ENCODE results near the gene OSBPL9.

The OSBPL9 gene

DNA sequence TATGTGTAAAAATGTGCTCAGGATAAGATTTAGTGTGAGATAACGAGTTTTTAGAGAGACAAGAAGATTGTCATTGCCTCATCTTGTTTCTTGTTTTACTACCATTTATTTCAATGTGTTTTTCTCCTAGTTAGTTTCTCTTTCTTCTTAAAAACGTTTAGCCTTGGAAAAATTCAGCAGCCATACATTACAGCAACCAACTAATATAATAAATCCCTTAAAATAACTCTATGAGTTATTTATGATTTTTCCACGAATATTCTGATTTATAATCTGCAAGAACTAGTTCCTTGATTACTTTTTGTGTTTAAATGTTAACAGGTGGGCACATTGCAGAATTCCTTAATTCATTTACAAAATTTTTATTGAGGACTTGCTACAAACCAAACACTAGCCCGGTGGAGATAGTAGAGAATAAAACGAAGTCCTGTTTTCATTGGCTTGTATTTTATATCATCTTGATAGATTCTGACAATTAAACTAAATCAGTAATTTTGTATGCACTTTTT is 118.9 kb downstream of the OSBPL9 start:
- no peak for DNase-seq (ENCODE audit: low spot score)

DNA sequence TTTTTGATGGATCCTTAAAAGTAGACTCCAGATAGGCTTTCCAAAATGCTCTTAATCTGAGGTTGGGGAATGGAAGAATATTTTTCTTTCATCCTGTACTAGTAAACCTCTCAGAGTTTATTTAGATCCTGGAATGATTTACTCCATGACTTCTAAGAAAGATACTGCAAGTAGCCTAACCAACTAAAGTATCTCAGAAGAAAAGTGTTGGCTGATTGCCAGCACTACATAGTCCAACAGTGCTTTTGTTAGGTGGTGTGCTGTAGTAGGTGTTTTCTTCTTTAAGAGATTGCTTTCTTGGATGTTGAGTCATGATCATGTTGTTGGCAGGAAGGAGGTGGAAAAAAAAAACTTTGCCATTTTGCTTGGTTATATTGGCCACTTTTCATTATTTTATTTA is 119.8 kb downstream of the OSBPL9 start:
- DNase-seq (ENCODE audit: low spot score) = peak; percentile 7

DNA sequence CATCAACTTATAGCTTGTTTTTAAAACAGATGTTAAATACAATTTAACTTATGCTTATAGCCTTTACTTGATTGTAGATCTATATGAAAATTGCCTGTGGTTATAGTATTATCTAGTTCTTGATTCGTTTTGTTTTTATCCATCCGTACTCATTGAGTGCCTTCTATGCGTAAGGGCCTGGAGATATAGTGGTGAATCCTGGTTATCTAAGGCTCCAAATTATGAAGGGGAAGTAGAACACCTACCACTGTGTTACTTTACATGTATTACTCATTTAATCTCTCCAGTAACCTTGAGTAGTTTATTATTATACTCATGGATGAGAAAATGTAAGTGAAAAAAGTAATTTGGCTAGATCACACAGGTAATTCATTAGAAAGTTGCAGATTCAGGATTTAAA is 121.8 kb downstream of the OSBPL9 start:
- DNase-seq (ENCODE audit: low spot score) = no peak

DNA sequence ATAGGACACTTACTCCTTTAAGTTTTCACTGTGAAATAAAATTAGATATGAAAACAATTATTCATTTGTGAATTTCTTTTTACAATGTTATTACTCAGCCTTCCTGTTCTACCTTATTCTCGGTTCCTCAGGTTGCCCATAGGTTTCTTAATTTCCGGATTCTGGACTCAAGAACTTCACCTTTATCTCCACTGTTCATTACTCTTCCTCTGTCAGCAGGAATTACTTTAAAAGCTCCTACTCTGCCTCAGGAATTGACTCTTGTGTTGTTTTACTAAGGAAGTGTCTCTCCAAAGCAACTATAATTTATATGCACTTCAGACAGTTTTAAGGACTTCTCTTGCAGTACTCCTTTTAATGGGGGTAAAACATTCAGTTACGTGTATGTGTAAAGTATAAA is 123.8 kb downstream of the OSBPL9 start:
- DNase-seq (ENCODE audit: low spot score) = no peak

DNA sequence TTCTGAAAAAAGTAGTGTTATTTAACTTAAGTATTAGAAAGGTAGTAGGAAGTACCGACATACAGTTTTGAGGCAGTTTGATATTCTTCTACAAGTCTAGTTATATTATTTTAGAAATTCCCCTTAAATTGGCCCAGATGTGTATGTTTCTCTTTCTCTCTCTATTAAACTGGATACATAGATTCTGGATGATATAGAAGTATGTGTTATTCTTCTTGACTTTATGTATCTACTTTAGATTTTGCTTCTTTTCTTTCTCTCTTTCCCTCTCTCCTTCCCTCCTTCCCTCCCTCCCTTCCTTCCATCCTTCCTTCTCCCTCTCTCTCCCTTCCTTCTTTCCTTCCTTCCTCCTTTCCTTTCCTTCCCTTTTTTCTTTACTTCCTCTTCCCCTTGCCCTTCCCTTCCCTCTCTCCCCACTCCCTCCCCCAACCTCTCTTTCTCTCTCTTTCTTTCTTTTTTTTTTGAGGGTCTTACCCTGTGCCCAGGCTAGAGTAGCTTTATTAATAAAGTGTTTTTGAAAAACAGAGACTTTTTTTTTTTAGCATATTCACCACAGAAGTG is 124.3 kb downstream of the OSBPL9 start:
- no peak for DNase-seq (ENCODE audit: low spot score)

DNA sequence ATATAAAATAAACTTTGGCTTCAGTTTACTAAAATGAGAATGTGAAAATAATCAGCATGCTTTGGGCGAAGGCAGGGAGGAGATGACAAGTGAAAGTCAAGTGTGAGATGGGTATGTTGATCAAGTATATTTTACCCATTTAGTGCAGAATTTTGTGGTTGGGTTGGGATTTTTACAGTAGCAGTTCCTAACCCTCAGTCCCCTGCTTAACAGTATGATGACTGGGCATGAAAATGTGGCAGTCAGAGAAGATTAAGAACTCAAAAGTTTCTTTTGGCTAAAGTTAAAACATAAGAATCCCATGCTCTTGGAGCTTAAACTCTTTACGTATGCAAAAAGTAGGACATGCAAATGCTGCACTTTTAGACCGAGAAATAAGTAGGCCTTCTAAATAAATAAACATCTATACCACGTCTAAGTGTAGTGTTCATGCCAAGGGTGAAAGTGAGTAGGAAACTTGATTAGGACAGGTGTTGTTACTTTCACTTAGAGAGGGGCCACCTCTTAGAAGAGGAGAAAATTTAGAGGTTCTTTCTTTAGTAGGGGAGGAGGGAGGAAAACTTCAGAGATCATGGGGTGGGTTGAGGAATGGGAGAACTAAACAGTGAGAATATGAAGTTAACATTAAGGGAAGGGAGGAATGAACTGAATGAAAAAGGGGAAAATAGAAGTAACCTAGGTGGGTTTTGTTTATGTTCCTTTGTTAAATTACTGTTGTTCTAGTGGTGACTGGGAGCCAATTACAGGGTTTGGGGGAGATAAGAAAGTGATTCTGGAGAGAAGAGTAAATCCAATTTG is 127.8 kb downstream of the OSBPL9 start:
- no peak for DNase-seq (ENCODE audit: low spot score)

DNA sequence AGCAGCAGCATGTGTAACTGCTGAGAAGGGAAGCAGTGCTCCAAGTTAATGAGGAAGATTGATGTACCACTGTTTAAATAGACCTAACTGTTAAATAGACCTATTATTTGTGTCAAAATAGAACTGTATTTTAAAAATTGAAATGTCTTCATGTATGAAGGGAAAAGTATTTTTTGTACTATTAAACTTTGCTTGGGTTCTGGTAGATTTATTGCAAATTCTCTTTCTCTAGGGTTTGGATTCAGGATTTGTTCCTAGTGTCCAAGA is 128.3 kb downstream of the OSBPL9 start:
- no peak for DNase-seq (ENCODE audit: low spot score)

DNA sequence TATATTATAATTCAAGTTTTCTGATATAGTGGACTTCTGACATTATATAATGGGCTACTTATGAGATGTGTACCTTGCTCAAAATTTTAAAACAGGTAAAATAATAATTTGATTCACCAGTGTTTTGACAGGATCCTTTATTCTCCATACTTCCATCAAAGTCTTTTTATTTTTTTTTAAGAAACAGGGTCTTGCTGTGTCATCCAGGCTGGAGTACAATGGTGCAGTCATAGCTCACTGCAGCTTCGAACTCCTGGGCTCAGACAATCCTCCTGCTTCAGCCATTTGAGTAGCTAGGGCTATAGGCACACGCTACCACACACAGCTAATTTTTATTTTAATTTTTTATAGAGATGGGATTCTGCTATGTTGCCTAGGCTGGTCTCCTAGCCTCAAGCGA is 132.3 kb downstream of the OSBPL9 start:
- DNase-seq (ENCODE audit: low spot score) = no peak

DNA sequence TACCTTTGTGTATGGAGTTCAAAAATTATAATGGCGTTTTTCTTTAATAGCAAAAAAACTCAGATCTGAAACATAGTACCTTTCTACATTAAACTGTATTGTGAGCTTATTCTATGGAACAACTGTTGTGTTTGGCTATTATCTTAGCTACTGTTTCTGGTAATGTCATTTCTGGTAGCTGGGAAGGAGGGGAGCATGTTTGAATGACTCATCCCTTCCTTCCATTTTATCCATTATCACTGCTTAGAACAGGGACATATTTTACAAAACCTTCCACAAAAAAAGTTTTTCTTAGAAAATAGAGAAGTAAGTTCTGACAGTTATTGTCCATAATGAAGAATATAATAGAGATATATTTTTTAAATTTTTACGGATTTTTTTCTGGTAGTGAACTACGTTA is 133.3 kb downstream of the OSBPL9 start:
- peak; percentile 27 for DNase-seq (ENCODE audit: low spot score)

DNA sequence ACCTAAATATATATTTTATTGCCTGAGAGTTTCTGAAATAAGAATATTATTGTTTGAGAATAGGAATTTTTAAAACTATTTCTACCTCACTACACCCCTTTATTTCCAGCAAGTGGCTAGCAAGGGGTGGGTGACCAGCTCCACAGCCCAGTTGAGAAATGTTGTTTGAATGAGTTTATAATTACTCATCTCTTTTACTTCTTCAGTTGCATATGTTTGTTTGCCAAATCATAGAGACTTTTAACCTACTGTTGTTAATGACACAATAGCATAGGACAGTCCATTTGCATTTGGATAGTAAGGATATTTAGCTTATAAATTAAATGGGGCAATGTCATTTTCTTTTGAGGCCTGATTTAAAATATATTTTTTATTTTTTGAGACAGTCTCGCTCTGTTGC is 133.8 kb downstream of the OSBPL9 start:
- DNase-seq (ENCODE audit: low spot score) = peak; percentile 31

DNA sequence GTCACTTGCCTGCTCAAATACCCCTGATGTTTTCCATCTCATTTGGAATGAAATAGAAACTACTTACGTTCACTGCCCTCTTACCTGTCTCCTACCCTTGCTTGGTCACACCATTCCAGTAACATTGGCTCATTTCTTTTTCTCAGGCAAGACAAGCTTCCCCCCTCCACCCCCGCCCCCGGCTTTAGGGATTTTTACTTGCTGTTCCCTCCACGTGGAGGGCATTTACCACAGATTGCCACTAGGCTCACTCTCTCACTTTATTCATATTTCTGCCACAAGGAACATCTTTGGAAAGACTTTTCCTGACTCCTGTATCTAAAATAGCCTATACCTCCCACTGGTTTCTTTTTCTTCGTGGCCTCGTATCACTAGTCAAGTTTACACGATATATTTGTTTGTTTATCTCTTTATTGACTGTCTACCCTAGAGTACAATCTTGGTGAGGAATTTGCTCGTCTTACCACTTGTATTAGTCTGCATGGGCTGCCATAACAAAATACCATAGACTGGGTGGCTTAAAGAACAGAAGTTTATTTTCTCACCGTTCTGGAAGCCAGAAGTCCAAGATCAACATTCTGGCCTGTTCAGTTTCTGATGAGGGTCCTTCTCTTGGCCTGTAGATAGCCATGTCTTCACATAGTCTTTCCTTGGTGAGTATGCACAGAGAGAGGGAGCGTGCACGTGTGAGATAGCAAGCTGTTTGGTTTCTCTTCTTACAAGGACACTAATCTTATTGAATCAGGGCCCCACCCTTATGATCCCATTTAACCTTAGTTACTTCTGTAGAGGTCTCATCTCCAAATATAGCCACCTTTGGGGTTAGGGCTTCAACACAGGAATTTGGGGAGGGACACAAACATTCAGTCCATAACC is 135.4 kb downstream of the OSBPL9 start:
- no peak for DNase-seq (ENCODE audit: low spot score)

DNA sequence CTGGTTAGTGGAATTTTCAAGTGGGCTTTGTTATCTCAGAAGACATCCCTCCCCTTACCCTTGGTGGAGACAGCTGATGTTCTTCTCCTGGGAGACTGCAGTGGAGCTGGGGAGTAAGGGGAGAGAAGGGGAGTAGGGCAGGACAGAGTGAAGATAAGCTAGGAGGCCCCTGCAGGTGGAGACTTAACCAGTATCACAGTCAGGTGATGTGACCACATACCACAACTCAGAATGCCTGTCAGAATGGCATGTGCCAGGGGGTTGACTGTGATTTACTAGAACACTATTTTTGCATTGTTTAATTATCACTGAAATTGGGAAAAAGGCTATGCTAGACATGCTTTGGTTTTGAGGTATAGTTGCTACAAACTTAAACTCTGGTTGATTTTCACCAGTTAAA is 137.1 kb downstream of the OSBPL9 start:
- no peak for DNase-seq (ENCODE audit: low spot score)

DNA sequence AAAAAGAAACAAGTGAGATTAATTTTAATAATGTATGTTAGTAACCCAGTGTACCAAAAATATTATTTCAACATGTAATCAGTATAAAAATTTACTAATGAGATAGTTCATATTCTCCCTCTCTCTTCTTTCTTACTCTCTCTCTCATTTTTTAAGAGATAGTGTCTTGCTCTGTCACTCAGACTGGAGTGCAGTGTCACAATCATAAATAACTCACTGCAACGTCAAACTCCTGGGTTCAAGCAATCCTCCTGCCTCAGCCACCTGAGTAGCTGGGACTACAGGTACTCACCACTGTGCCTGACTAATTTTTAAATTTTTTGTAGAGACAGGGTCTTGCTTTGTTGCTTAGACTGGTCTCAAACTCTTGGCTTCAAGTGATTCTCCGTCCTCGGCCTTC is 137.8 kb downstream of the OSBPL9 start:
- no peak for DNase-seq (ENCODE audit: low spot score)

DNA sequence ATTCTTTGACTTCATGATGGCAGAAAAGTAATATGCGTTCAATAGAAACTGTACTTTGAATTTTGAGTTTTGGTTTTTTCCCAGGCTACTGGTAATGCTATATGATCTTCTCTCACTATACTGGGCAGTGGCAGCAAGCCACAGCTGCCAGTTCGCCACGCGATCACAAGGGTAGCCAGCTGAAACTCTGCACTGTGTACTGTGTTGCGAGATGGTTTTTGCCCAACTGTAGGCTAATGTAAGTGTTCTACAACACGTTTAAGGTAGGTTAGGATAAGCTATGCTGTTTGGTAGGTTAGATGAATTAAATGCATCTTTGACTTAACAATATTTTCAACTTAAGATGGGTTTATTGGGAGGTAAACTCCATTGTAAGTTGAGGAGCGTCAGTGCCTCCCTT is 138.5 kb downstream of the OSBPL9 start:
- no peak for DNase-seq (ENCODE audit: low spot score)

DNA sequence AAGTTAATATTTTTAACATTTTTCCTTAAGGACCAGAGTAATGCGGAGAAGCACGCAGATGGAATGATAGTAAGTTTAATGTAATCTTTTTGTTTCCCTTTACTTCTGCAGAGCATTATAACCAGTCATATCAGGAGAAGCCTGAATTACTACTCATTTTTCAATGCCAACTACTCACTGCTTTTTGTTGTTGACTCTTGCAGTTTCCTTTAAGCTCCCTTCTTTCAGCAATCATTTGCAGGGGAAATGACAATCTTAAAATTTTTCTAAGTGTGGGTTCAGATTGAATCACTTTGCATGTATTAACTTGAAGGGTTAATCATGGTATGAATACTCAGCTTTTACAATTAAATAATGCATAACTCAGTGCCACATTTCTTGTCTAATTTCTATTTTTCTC is 139.4 kb downstream of the OSBPL9 start:
- DNase-seq (ENCODE audit: low spot score) = no peak

DNA sequence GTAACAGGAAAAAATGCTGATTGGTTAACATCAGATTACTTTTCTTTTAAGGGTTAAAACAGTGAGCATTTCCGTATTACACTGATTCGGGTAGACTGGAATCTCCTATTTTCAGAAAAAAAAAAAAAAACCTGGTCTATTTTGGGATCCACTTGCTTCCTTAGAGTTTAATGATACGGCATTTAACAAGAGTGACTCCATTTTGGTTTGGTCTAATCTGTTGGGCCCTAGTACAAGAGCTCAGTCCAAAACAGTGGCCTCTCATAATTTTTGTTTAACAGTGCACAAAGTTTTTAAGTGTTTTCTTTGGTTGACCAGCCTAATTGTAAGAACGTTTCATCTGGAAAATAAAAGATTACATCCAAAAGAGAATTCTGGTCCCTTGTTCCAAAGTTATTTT is 141.4 kb downstream of the OSBPL9 start:
- no peak for DNase-seq (ENCODE audit: low spot score)

DNA sequence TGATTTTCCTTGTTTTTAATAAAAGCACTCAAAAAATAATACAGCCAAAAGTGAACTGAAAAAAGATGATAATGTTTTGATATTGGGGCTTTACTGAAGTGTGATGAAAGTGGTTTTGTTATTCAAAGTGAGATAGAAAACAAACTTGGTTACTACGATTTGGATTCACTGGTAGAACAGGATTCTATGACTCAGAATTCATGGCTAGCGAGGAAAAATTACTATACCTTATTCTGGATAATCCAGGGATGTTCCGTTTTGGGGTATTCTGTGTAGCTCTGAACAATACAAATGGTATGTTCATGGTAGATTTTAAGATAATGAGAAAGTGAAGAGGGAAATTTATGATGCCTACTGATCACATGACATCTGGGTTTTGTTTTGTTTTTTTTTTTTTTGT is 144.0 kb downstream of the OSBPL9 start:
- no peak for DNase-seq (ENCODE audit: low spot score)

DNA sequence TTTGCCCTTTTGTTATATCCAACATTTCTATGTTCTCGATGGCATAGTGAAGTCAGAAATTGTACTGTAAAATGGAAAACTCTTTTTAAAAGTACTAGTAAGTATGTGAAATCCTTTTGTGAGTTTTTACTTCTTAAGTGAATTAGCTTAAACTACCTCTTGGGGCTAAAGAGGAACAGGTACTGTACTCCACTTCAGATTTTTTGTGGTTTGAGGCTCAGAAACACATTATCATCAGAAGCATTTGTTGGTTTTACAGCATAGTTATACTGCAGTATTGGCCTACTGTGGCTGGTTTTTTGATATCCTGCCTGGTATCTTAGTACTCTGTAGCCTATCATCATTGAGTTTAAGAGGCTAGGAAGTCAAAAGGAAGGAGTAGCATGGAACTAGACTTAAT is 144.5 kb downstream of the OSBPL9 start:
- DNase-seq (ENCODE audit: low spot score) = no peak

DNA sequence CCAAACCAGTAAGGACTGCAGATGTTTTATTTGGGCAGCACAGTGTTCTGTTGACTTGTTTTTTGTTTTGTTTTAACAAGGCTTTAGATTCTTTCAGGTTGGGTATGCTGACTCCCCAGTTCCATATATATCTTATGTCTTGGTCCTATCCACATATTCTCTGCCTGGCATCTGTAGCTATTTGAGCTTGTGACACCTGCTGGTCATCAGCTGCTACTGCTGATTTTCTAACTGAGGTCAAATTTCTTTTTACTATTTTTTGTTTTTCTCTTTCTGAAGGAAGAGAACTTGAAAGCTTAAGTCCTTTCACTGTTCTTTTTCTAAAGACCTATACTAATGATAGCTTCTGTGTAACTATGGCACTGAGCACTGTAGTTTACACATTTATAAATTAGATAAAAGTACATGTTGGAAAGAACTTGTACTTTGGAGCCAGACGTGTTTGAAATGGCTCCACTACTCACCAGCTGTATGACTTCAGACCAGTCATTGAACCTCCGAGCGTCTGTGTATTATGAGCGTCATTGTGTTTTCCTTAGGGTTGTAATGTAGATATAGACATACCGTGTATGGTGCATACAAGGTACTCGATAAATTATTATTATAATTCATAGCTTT is 152.2 kb downstream of the OSBPL9 start:
- DNase-seq (ENCODE audit: low spot score) = peak; percentile 77

DNA sequence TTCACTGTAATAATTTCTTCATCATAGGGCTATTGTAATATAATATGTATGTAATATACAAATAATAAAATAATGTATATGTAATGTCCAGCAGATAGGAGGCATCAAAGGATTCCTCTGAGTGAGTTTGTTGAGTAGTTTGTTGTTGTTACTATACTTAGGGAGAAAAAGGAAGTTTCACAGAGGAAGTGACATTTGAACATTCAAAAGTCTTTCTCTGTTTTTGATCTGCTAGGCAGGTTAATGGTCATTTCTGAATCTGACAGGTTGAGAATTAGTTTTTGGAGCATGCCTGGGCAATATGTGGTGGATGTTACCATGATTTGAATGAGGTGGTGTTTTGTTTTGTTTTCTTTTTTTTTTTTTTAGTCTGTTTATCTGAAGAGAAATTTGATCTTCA is 159.5 kb downstream of the OSBPL9 start:
- no peak for DNase-seq (ENCODE audit: low spot score)

DNA sequence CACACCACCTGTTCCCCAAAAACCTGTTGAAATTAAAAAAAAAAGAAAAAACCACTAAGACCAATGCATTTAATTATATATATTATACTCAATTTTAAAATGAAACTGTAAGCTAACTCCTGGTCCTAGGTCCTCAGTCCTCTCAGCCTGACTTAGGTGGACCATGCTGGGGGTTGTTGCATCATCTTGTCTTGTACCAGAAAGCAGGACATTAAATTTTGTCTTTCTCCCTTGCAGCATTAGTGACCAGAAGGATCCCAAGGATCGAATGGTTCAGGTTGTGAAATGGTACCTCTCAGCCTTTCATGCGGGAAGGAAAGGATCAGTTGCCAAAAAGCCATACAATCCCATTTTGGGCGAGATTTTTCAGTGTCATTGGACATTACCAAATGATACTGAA is 164.0 kb downstream of the OSBPL9 start:
- DNase-seq (ENCODE audit: low spot score) = no peak

DNA sequence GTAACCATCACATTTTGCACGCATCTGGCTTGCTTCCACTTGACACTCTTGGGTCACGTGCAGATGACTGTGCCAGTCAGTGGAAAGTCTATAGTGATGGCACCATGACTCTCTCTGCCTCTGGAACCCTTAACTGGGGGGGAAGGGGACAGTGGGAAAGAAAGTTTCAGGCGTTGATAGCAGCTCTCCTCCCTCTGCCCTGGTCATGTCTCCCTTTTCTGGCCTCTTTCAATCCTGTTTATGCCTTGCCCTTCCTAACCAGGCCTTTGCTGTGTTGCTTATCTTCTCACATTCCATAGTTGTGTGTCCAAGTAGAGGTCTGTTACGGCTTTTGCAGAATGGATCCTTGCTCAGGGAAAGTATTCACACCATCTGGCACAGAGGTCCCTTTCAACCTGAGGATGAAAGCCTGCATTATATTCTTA is 168.1 kb downstream of the OSBPL9 start:
- no peak for DNase-seq (ENCODE audit: low spot score)

DNA sequence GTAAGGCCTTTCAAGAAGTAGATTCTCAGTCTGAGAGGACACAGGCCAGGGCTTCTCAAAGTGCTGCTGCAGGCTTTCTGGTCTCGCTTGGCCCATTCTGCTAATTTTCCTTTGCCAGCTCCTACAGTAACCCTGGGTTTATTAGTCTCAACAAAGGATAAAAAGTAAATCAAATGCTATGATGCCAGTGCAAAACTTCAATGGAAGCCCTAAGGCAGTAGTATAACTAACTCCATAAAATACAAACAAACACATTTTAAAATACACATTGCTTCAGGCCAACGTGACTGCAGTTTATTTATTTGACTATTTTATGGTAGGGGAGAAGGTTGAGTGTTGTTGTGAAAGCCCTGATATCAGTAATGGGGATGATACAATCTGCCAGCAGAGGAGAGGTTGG is 172.0 kb downstream of the OSBPL9 start:
- DNase-seq (ENCODE audit: low spot score) = no peak
